Stimulated activated CD4-positive, alpha-beta T cell treated with anti-CD3 and anti-CD28 coated beads, TNF-alpha, amount 100 ng/mL, for 48 hours (primary cell): ENCODE results near the gene STK32B.

Experiments
- DNase-seq, 3 donors: peaks; one replicate each; pipeline ENCODE4 v3.0.0-alpha.2; 2020; ENCODE audit warnings: low read depth in 3 of 3

STK32B gene

GRCh38 chr4:5361968-5362367, 310.7 kb downstream of the STK32B start:
- DNase-seq, result no peak

- no peak for DNase-seq
These were observed 313.1 kb downstream of the STK32B start for GRCh38 chr4:5364406-5364805.

GRCh38 chr4:5365071-5366008, 314.1 kb downstream of the STK32B start:
- no peak for DNase-seq

- no peak for DNase-seq
These were observed 314.7 kb downstream of the STK32B start for GRCh38 chr4:5366009-5366386.

- DNase-seq, result no peak
These were observed 315.1 kb downstream of the STK32B start for GRCh38 chr4:5366421-5366820.

- DNase-seq, result no peak
These were observed 317.1 kb downstream of the STK32B start for GRCh38 chr4:5368426-5368825.

- DNase-seq, result no peak
These were observed 319.0 kb downstream of the STK32B start for GRCh38 chr4:5370286-5370685.

- no peak for DNase-seq
These were observed 320.3 kb downstream of the STK32B start for GRCh38 chr4:5371415-5372190.

- no peak for DNase-seq
These were observed 320.9 kb downstream of the STK32B start for GRCh38 chr4:5372198-5372597.

- DNase-seq, result no peak
These were observed 322.0 kb downstream of the STK32B start for GRCh38 chr4:5373327-5373726.

- no peak for DNase-seq
These were observed 323.3 kb downstream of the STK32B start for GRCh38 chr4:5374592-5374991.

GRCh38 chr4:5374994-5375393, 323.7 kb downstream of the STK32B start:
- DNase-seq, result no peak

GRCh38 chr4:5376015-5376414, 324.7 kb downstream of the STK32B start:
- DNase-seq, result no peak

- DNase-seq, result no peak
These were observed 326.7 kb downstream of the STK32B start for GRCh38 chr4:5378002-5378401.

- no peak for DNase-seq
These were observed 328.6 kb downstream of the STK32B start for GRCh38 chr4:5379895-5380294.

- no peak for DNase-seq
These were observed 330.7 kb downstream of the STK32B start for GRCh38 chr4:5381961-5382441.

GRCh38 chr4:5383191-5383980, 332.1 kb downstream of the STK32B start:
- no peak for DNase-seq

GRCh38 chr4:5385741-5386311, 334.5 kb downstream of the STK32B start:
- no peak for DNase-seq

GRCh38 chr4:5386921-5387320, 335.6 kb downstream of the STK32B start:
- DNase-seq, result no peak

GRCh38 chr4:5387457-5387856, 336.2 kb downstream of the STK32B start:
- DNase-seq, result no peak

GRCh38 chr4:5389756-5390310, 338.6 kb downstream of the STK32B start:
- no peak for DNase-seq
